Measurements from ENCODE around the gene ROBO2. TPM values are rescaled to one million over a fixed set of nuclear protein-coding genes. Genes with fewer than 3 reads are reported as not detected.

The ROBO2 gene
- total and polyA plus RNA-seq, 10 of the 15 experiments (the other 5 are each of a cell fraction or from before 2014, with no cell fraction given), result 0.22 to 2.5 (median 0.81) TPM

GRCh38 chr3:77014226-77014625 is 25.7 kb upstream of the ROBO2 start:
- Histone ChIP-seq H3K9me3 (replicated peaks; ENCODE audit: control insufficient read depth, insufficient read depth, low read length) (no peaks in the 10 kb centered on the region), H3K36me3 (ENCODE audit: control insufficient read depth in 2 of 2, insufficient read depth in 2 of 2, low read length in 1 of 2) (no peaks in the 10 kb centered on the region), H3K27me3 (replicated peaks in 1 of 2; ENCODE audit: control insufficient read depth in 2 of 2, insufficient read depth in 2 of 2, low read length in 1 of 2) (no peaks in the 10 kb centered on the region; a peak in 1 of 4 replicates), H3K9ac (ENCODE audit: control insufficient read depth, insufficient read depth, low read length) (no peak overlapping the region), H3K79me2 (ENCODE audit: control insufficient read depth, insufficient read depth, low read length) (no peaks in the 10 kb centered on the region), H3K4me2 (ENCODE audit: control insufficient read depth, insufficient read depth) (no peak overlapping the region), H3K4me3 (no peak overlapping the region), H2AFZ (ENCODE audit: control insufficient read depth, low read depth, low read length) (no peak overlapping the region), H3K4me1 (ENCODE audit: control insufficient read depth, insufficient read depth, low read length) (no peaks in the 10 kb centered on the region), H3K27ac (ENCODE audit: control insufficient read depth, insufficient read depth) (no peak overlapping the region), H4K20me1 (ENCODE audit: control insufficient read depth, insufficient read depth) (no peaks in the 10 kb centered on the region)
- CTCF ChIA-PET, result interaction anchor here (0.6 kb wide), 1 partner anchor 1803 kb away, joined by 3 read pairs; no protein-coding TSS in a partner anchor
- intact Hi-C loops (cut with micrococcal nuclease; ENCODE audit: unreplicated experiment), result no loop called here
- WGBS (ENCODE audit: insufficient coverage, insufficient replicate concordance, low lambda C conversion rate, missing lambda C conversion rate), result 14% methylated on average over 7 of the region's 7 CpGs
- RAD21 ChIA-PET (ENCODE audit: unreplicated experiment), result no interaction called here
- in situ Hi-C loops (cut with MboI), result no loop called here
- POLR2A ChIA-PET, result no interaction called here
- no TSS peak for BruUV-seq (replicated peaks)
- TF ChIP-seq FOXM1 (IDR thresholded peaks at IDR 0.05; ENCODE audit: low read depth, low read length) (no peak), CREM (IDR thresholded peaks at IDR 0.05; ENCODE audit: low read depth) (no peak), GATAD2B (conservative IDR thresholded peaks at IDR 0.05; ENCODE audit: low read depth) (no peak), NRF1 (conservative IDR thresholded peaks at IDR 0.05; ENCODE audit: low read depth, low read length) (no peak), ZNF687 (IDR thresholded peaks at IDR 0.05) (no peak), ATF7 (IDR thresholded peaks at IDR 0.05; ENCODE audit: low read depth) (no peak), ELK1 (IDR thresholded peaks at IDR 0.05; ENCODE audit: low read depth, low read length) (no peak), BCL11A (IDR thresholded peaks at IDR 0.05; ENCODE audit: low read depth, low read length) (no peak), ASH2L (IDR thresholded peaks at IDR 0.05; ENCODE audit: borderline replicate concordance, low read depth) (no peak), RUNX3 (IDR thresholded peaks at IDR 0.05; ENCODE audit: low read length) (no peak)
- TF ChIP-seq, protein P1, sequence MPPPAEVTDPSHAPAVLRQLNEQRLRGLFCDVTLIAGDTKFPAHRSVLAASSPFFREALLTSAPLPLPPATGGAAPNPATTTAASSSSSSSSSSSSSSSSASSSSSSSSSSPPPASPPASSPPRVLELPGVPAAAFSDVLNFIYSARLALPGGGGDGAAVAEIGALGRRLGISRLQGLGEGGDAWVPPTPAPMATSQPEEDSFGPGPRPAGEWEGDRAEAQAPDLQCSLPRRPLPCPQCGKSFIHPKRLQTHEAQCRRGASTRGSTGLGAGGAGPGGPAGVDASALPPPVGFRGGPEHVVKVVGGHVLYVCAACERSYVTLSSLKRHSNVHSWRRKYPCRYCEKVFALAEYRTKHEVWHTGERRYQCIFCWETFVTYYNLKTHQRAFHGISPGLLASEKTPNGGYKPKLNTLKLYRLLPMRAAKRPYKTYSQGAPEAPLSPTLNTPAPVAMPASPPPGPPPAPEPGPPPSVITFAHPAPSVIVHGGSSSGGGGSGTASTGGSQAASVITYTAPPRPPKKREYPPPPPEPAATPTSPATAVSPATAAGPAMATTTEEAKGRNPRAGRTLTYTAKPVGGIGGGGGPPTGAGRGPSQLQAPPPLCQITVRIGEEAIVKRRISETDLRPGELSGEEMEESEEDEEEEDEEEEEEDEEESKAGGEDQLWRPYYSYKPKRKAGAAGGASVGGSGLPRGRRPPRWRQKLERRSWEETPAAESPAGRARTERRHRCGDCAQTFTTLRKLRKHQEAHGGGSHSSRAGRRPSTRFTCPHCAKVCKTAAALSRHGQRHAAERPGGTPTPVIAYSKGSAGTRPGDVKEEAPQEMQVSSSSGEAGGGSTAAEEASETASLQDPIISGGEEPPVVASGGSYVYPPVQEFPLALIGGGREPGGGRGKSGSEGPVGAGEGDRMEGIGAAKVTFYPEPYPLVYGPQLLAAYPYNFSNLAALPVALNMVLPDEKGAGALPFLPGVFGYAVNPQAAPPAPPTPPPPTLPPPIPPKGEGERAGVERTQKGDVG (CRISPR knock-in tag; IDR thresholded peaks at IDR 0.05), result no peak
- TF ChIP-seq, protein P2, sequence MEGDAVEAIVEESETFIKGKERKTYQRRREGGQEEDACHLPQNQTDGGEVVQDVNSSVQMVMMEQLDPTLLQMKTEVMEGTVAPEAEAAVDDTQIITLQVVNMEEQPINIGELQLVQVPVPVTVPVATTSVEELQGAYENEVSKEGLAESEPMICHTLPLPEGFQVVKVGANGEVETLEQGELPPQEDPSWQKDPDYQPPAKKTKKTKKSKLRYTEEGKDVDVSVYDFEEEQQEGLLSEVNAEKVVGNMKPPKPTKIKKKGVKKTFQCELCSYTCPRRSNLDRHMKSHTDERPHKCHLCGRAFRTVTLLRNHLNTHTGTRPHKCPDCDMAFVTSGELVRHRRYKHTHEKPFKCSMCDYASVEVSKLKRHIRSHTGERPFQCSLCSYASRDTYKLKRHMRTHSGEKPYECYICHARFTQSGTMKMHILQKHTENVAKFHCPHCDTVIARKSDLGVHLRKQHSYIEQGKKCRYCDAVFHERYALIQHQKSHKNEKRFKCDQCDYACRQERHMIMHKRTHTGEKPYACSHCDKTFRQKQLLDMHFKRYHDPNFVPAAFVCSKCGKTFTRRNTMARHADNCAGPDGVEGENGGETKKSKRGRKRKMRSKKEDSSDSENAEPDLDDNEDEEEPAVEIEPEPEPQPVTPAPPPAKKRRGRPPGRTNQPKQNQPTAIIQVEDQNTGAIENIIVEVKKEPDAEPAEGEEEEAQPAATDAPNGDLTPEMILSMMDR (IDR thresholded peaks at IDR 0.05 in 2 of 3, conservative IDR thresholded peaks at IDR 0.05 in 1 of 3; ENCODE audit: control insufficient read depth in 2 of 3, extremely low read depth in 1 of 3, insufficient read depth in 1 of 3, low read depth in 3 of 3, low read length in 3 of 3), result no peak
- ATAC-seq (peak; percentile 44), DNase-seq (ENCODE audit: low read depth, low spot score) (no peak), FAIRE-seq (no peak)
- SMC1A ChIA-PET (ENCODE audit: uncharacterized antibody, unreplicated experiment), result no interaction called here

Data from GM12878 (cell line).